Ishikawa (cell line): ENCODE measurements around the gene PRPH.

Source experiments
- CEBPB ChIP-seq: IDR thresholded peaks from 2 replicates; pipeline ENCODE4 v1.6.1; 2012
- CREB1 ChIP-seq: IDR thresholded peaks from 2 replicates; pipeline ENCODE4 v1.6.1; 2012; ENCODE audit warnings: low read depth
- EGR1 ChIP-seq: IDR thresholded peaks from 2 replicates; pipeline ENCODE4 v1.6.1; 2012
- EP300 ChIP-seq: IDR thresholded peaks from 2 replicates; pipeline ENCODE4 v1.6.1; 2012; ENCODE audit warnings: borderline replicate concordance
- FOXM1 ChIP-seq: IDR thresholded peaks from 2 replicates; pipeline ENCODE4 v1.6.1; 2012; ENCODE audit warnings: low read depth, borderline replicate concordance
- MAX ChIP-seq: IDR thresholded peaks from 2 replicates; pipeline ENCODE4 v1.6.1; 2012
- NFIC ChIP-seq: IDR thresholded peaks from 2 replicates; pipeline ENCODE4 v1.6.1; 2012
- RAD21 ChIP-seq: IDR thresholded peaks from 2 replicates; pipeline ENCODE4 v1.6.1; 2012; ENCODE audit warnings: low read depth
- TAF1 ChIP-seq: IDR thresholded peaks from 2 replicates; pipeline ENCODE4 v1.6.1; 2012; ENCODE audit warnings: low read depth, mild to moderate bottlenecking
- TCF12 ChIP-seq: IDR thresholded peaks from 2 replicates; pipeline ENCODE4 v1.6.1; 2012; ENCODE audit warnings: low read depth
- TEAD4 ChIP-seq: IDR thresholded peaks from 2 replicates; pipeline ENCODE4 v1.6.1; 2012
- USF1 ChIP-seq: IDR thresholded peaks from 2 replicates; pipeline ENCODE4 v1.6.1; 2012
- YY1 ChIP-seq: IDR thresholded peaks from 2 replicates; pipeline ENCODE4 v1.6.1; 2012; ENCODE audit warnings: low read depth
- ZBTB7A ChIP-seq: IDR thresholded peaks from 2 replicates; pipeline ENCODE4 v1.6.1; 2012; ENCODE audit warnings: low read depth
- TF ChIP-seq, protein P1 (sequence below): IDR thresholded peaks from 2 replicates; pipeline ENCODE4 v1.6.1; 2012; ENCODE audit warnings: low read depth, mild to moderate bottlenecking

PRPH gene

GRCh38 chr12:49314811-49315210 lies 19.9 kb downstream of the PRPH start:
- TF ChIP-seq USF1 (no peak), ZBTB7A (no peak), YY1 (no peak), FOXM1 (no peak), TAF1 (no peak), EP300 (no peak), RAD21 (no peak)
- TF ChIP-seq, protein P1, sequence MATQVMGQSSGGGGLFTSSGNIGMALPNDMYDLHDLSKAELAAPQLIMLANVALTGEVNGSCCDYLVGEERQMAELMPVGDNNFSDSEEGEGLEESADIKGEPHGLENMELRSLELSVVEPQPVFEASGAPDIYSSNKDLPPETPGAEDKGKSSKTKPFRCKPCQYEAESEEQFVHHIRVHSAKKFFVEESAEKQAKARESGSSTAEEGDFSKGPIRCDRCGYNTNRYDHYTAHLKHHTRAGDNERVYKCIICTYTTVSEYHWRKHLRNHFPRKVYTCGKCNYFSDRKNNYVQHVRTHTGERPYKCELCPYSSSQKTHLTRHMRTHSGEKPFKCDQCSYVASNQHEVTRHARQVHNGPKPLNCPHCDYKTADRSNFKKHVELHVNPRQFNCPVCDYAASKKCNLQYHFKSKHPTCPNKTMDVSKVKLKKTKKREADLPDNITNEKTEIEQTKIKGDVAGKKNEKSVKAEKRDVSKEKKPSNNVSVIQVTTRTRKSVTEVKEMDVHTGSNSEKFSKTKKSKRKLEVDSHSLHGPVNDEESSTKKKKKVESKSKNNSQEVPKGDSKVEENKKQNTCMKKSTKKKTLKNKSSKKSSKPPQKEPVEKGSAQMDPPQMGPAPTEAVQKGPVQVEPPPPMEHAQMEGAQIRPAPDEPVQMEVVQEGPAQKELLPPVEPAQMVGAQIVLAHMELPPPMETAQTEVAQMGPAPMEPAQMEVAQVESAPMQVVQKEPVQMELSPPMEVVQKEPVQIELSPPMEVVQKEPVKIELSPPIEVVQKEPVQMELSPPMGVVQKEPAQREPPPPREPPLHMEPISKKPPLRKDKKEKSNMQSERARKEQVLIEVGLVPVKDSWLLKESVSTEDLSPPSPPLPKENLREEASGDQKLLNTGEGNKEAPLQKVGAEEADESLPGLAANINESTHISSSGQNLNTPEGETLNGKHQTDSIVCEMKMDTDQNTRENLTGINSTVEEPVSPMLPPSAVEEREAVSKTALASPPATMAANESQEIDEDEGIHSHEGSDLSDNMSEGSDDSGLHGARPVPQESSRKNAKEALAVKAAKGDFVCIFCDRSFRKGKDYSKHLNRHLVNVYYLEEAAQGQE, result no peak

DNA sequence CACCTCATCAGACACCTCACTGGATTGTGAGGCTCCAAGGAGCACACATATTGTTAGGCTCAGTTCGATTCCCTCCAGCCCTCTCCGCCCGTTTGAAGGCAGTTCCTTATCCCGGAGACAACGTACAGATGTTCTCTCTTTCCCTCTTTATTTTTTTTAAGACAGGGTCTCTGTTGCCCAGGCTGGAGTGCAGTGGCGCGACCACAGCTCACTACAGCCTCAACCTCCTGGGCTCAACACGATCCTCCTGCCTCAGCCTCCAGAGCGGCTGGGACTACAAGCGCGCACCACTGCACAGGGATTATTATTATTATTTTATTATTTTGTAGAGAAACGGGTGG lies 27.4 kb downstream of the PRPH start:
- TF ChIP-seq ZBTB7A (peak; percentile 24; the same call in 1 of the 2 replicates), EP300 (no peak)

GRCh38 chr12:49322708-49323523 lies 28.0 kb downstream of the PRPH start, which contains the start of gene TROAP:
TSS of gene TROAP (plus strand) at chr12:49323255. CDS start at chr12:49323609, 354 bp downstream.
- TF ChIP-seq MAX (peak; percentile 36; the same call in 1 of the 2 replicates), TEAD4 (0 out of 2 replicates have a peak, but pooled peaks have one; percentile 11), CREB1 (peak; percentile 82), TCF12 (peak; percentile 45; the same call in 1 of the 2 replicates), YY1 (peak; percentile 87), NFIC (no peak), FOXM1 (peak; percentile 100), USF1 (no peak), TAF1 (peak; percentile 81)

DNA sequence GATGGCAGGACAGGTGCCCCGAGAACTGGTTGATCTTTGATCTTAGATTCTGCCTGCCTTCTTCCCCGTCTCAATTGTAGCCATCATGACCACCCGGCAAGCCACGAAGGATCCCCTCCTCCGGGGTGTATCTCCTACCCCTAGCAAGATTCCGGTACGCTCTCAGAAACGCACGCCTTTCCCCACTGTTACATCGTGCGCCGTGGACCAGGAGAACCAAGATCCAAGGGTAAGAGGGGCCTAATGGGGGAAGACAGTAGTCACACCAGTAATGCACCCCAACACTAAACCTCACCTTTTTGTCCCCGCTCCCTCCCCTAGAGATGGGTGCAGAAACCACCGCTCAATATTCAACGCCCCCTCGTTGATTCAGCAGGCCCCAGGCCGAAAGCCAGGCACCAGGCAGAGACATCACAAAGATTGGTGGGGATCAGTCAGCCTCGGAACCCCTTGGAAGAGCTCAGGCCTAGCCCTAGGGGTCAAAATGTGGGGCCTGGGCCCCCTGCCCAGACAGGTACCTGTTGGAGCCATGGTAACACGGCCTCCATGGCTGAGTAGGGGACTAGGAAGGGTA lies 28.7 kb downstream of the PRPH start:
- TF ChIP-seq TEAD4 (no peak), ZBTB7A (no peak), MAX (no peak)

GRCh38 chr12:49325606-49326005 lies 30.7 kb downstream of the PRPH start:
- TF ChIP-seq TCF12, result no peak
- no peak for TF ChIP-seq FOXM1
- no peak for TF ChIP-seq EP300
- TF ChIP-seq ZBTB7A, result no peak
- TF ChIP-seq CREB1, result no peak
- TF ChIP-seq USF1, result no peak
- TF ChIP-seq TAF1, result no peak
- TF ChIP-seq TEAD4, result no peak
- TF ChIP-seq CEBPB, result no peak
- TF ChIP-seq RAD21, result no peak

DNA sequence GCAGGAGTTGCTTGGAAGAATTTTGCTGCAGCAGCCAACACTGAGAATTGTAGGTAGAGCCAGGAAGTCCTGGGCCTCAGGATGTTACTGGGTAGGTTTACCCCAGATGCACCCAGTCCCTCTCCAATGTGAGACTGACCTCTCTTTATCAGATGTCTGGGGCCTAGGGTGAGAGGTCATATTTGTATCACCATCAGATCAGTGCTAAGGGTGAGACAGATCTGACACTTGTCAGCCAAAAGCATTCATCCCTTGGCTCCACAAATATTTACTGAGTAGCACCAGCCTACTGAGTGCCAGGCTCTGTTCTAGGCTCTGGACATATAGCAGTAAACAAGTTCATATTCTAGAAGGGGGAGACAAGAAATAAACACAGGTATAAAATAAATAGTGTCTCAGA lies 32.4 kb downstream of the PRPH start:
- TF ChIP-seq TEAD4 (no peak), TCF12 (no peak), ZBTB7A (no peak), USF1 (no peak), YY1 (no peak), EGR1 (no peak), NFIC (no peak), CEBPB (no peak), EP300 (no peak), CREB1 (no peak), RAD21 (no peak), MAX (no peak)
- TF ChIP-seq, protein P1, result no peak
